Right cardiac atrium (tissue), 5 donors: Measurements from ENCODE around the gene PTBP3. TPM values are rescaled to one million over a fixed set of nuclear protein-coding genes. Genes with fewer than 3 reads are reported as not detected.
"Not testable (repeated sequence)": the region's sequence is repeated elsewhere in the genome, so short reads cannot be mapped to it uniquely, and the experiment has no call there.

Experiments
- ATAC-seq, 2 donors: fragments of 200-7000 bp; cut with Tn5 transposase; one replicate each; pipeline versions ENCODE4 v1.8.0 to v1.9.1; 2020; ENCODE audit warnings: moderate library complexity in 2 of 2, mild to moderate bottlenecking in 1 of 2
- DNase-seq, 3 donors: peaks; one replicate each; pipeline ENCODE4 v3.0.0-alpha.2; 2020
- H3K27ac ChIP-seq: one replicate; pipeline ENCODE4 v1.5.1; 2013; ENCODE audit warnings: mild to moderate bottlenecking, low read length, control low read depth, moderate library complexity
- H3K27me3 ChIP-seq: one replicate; pipeline ENCODE4 v1.6.1; 2013; ENCODE audit not compliant: control insufficient read depth, insufficient read depth
- H3K4me1 ChIP-seq: one replicate; pipeline ENCODE4 v1.6.1; 2013; ENCODE audit warnings: low read length; ENCODE audit not compliant: control insufficient read depth, insufficient read depth
- H3K4me3 ChIP-seq: one replicate; pipeline ENCODE4 v1.5.1; 2013; ENCODE audit warnings: low read length, control low read depth
- H3K9me3 ChIP-seq: one replicate; pipeline ENCODE4 v1.6.1; 2013; ENCODE audit warnings: low read length; ENCODE audit not compliant: control insufficient read depth
- WGBS: extraction: QIAGEN DNeasy Blood & Tissue Kit; methylation state at CpG from one replicate; pipeline ENCODE4 v1.1.7; 2013; 5-methylcytosine and 5-hydroxymethylcytosine counted together
- intact Hi-C, 4 donors: fragments of 100-400 bp; cut with DNase I; formaldehyde crosslinking; loops; one replicate each; pipeline versions ENCODE4 v1.11.0 to v1.14.0; 2022 to 2023
- polyA plus RNA-seq: library from polyadenylated mRNA; stranded (reverse); fragments of 200-250 nt; gene quantifications from one replicate; pipeline ENCODE4 v1.2.3, GENCODE V29; 2013
- total RNA-seq, 4 donors: library from RNA; stranded (reverse); fragmentation: NEBNext Ultra II Directional; extraction: Animal tissue kit (Norgen Biotek cat#: 25700); gene quantifications; one replicate each; pipeline ENCODE4 v1.2.1, GENCODE V29; 2021
- donor health status: healthy with polysubstance abuse.
- donor health status: DM: no; HTN: yes; CAD: no.
- donor health status: DM: no; HTN: no; CAD: no.
- donor health status: DM: no; HTN: yes; CAD: no; lungs with severe emphysema.
- donor health status: DM: yes; HTN: yes; CAD: no.

The PTBP3 gene
- total and polyA plus RNA-seq, 5 donors: 4.4 to 19.6 (median 17.0) TPM

DNA sequence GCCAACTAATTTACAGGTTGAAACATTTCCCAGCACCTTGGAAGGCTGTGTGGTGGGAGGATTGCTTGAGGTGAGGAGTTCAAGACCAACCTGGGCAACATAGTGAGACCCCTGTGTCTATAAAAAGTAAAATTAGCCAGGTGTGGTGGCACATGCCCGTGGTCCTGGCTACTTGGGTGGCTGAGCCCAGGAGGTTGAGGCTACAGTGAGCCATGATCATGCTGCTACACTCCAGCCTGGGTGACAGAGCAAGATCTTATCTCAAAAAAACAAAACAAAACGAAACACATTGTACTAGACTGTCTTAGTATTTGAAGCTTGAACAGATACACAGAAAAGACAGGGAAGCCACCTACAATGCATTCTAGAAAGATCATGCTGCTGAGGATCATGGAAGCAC is 43.7 kb upstream of the PTBP3 start:
- DNase-seq: no peak
- peaks cover 3% of the 10 kb centered on the region for H3K4me1 ChIP-seq
- no peaks in the 10 kb centered on the region for H3K9me3 ChIP-seq
- no peak overlapping the region for H3K4me3 ChIP-seq
- H3K27ac ChIP-seq: no peak overlapping the region
- no peak for ATAC-seq
- H3K27me3 ChIP-seq: no peaks in the 10 kb centered on the region
- WGBS: 46% methylated on average over 2 of the region's 2 CpGs
- intact Hi-C loops: no loop called here

DNA sequence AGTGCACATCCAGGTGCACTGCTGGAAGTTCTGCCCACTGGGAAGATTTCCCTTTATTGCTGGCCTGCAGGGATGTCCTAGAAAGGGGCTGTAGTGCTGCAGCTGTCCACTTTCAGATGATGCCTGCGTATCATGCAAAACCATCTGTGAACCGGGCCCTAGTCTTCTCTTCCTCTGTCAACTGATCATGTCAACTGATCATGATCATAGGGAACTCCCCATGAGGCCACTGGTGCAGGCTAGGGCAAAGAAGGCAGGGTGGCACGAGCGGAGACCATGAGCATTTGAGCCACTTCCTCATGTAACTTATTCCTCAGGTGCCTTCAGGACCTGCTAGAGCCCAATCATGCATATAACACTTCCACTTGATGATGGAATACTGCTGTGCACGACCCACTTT is 41.9 kb upstream of the PTBP3 start:
- H3K27me3 ChIP-seq: no peaks in the 10 kb centered on the region
- intact Hi-C loops: no loop called here
- H3K4me3 ChIP-seq: no peak overlapping the region
- peaks cover 3% of the 10 kb centered on the region for H3K4me1 ChIP-seq
- 92% methylated on average over 5 of the region's 5 CpGs for WGBS
- ATAC-seq: no peak
- no peaks in the 10 kb centered on the region for H3K9me3 ChIP-seq
- H3K27ac ChIP-seq: no peak overlapping the region
- DNase-seq: no peak

DNA sequence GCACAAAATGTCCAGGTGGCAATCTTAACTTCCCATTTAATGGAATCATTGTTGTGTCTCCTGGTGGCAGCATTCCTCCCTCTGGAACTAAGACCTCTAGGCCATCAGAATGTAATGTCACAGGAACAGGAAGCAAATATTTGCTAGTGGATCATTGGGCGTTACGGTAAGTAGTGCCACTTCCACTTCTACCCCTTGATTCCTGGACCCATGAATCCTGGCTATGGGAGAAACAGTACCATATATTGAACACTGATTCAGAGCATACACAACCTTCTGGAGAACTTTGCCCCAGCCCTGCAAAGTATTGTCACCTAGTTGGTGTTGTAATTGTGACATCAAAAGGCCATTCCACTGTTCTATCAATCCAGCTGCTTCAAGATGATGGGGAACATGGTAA is 40.8 kb upstream of the PTBP3 start:
- H3K4me1 ChIP-seq, DNase-seq, H3K27me3 ChIP-seq, ATAC-seq, H3K27ac ChIP-seq, intact Hi-C loops, H3K9me3 ChIP-seq, H3K4me3 ChIP-seq: not testable (repeated sequence)
- WGBS: 96% methylated on average over 2 of the region's 2 CpGs

DNA sequence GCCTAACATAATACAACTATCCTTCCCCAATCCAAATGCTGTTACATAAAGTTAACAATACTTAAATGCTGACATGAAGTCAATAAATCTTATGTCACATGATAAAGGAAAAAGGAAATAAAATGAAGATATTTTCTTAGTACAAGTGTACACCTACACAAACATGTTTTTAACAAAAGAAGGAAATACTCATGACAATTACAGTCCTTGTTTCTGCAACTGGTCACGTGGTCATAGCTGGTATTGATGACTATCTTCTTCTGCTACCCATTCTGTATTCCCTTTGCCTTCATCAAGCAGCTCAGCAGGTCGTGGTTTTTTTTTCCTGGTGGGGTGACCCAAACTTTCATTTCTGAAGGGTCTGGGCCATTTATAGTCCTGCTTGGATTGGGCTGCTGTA is 40.2 kb upstream of the PTBP3 start:
- H3K27me3 ChIP-seq, intact Hi-C loops, H3K27ac ChIP-seq, H3K9me3 ChIP-seq, H3K4me1 ChIP-seq, DNase-seq, ATAC-seq, H3K4me3 ChIP-seq: not testable (repeated sequence)
- 83% methylated on average over 2 of the region's 2 CpGs for WGBS

DNA sequence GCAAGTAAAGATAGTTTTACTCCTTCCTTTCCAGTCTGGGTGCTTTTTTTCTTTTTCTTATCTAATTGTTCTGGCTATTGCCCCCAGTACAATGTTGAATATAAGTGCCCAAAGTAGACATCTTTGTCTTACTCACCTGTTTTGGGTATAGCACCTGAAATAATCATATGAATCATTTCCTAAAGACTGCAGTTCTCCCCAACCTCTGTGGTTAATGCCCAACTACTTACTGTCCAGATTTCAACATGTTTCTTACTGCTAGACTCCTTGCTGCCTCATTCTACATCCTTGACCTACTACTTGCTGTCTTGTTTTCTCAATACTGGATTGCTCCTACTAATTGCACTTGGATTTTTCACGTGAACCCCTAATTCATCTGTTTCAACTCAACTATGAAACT is 37.6 kb upstream of the PTBP3 start:
- Histone ChIP-seq H3K4me3 (no peak overlapping the region), H3K27ac (no peak overlapping the region), H3K27me3 (no peaks in the 10 kb centered on the region), H3K4me1 (no peaks in the 10 kb centered on the region), H3K9me3 (no peaks in the 10 kb centered on the region)
- ATAC-seq (no peak), DNase-seq (no peak)
- 95% methylated on average over 1 of the region's 1 CpG for WGBS
- intact Hi-C loops: no loop called here

DNA sequence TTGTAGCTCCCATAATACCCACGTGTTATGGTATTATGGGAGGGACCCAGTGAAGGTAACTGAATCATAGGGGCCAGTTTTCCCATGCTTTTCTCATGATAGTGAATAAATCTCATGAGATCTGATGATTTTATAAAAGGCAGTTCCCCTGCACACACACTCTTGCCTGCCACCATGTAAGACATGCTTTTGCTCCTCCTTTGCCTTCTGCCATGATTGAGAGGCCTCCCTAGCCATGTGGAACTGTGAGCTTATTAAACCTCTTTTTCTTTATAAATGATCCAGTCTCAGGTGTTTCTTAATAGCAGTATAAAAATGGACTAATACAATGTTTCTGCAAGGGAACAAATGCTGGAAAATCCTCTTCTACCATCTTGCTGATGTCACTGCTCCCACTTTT is 36.4 kb upstream of the PTBP3 start:
- no peaks in the 10 kb centered on the region for H3K9me3 ChIP-seq
- intact Hi-C loops: loop anchor here in 1 of 4 donors (10.0 kb wide), 1 partner anchor 615 kb away; no protein-coding TSS in a partner anchor
- no peak overlapping the region for H3K27ac ChIP-seq
- no peak for ATAC-seq
- no peaks in the 10 kb centered on the region for H3K27me3 ChIP-seq
- no peaks in the 10 kb centered on the region for H3K4me1 ChIP-seq
- H3K4me3 ChIP-seq: no peak overlapping the region
- 95% methylated on average over 1 of the region's 1 CpG for WGBS
- no peak for DNase-seq

DNA sequence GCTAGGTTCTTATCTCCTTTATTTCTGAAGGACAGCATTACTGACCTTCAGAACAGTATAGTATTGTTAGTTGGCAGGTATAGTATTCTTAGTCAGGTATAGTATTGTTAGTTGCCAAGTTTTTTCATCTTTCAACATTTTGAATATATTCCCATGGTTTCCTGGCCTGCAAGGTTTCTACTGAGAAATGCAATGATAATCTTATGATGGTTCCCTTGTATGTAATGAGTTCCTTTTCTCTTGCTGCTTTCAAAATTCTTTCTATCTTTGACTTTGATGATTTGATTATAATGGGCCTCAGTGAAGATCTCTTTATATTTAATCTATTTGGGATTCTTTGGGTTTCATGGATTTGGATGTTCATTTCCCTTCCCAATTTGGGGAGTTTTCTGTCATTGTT is 34.0 kb upstream of the PTBP3 start:
- H3K27ac ChIP-seq: no peak overlapping the region
- ATAC-seq (no peak), DNase-seq (no peak)
- no peaks in the 10 kb centered on the region for H3K27me3 ChIP-seq
- no peak overlapping the region for H3K4me3 ChIP-seq
- intact Hi-C loops: loop anchor here in 1 of 4 donors (10.0 kb wide), 1 partner anchor 613 kb away; no protein-coding TSS in a partner anchor
- H3K4me1 ChIP-seq: no peaks in the 10 kb centered on the region
- no peaks in the 10 kb centered on the region for H3K9me3 ChIP-seq

DNA sequence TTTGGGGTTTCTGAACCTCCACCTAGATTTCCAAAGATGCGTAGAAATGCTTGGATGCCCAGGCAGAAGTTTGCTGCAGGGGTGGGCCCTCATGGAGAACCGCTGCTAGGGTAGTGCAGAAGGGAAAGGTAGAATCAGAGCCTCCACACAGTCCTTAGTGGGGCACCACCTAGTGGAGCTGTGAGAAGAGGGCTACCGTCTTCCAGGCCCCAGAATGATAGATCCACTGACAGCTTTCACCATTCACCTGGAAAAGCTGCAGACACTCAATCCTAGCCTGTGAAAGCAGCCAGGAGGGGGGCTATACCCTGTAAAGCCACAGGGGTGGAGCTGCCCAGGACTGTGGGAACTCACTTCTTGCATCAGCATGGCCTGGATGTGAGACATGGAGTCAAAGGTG is 33.2 kb upstream of the PTBP3 start:
- 86% methylated on average over 3 of the region's 3 CpGs for WGBS
- ATAC-seq (no peak), DNase-seq (no peak)
- H3K27me3 ChIP-seq: no peaks in the 10 kb centered on the region
- H3K9me3 ChIP-seq: no peaks in the 10 kb centered on the region
- intact Hi-C loops: loop anchor here in 1 of 4 donors (10.0 kb wide), 1 partner anchor 612 kb away; no protein-coding TSS in a partner anchor
- H3K4me1 ChIP-seq: no peaks in the 10 kb centered on the region
- H3K4me3 ChIP-seq: no peak overlapping the region
- no peak overlapping the region for H3K27ac ChIP-seq

DNA sequence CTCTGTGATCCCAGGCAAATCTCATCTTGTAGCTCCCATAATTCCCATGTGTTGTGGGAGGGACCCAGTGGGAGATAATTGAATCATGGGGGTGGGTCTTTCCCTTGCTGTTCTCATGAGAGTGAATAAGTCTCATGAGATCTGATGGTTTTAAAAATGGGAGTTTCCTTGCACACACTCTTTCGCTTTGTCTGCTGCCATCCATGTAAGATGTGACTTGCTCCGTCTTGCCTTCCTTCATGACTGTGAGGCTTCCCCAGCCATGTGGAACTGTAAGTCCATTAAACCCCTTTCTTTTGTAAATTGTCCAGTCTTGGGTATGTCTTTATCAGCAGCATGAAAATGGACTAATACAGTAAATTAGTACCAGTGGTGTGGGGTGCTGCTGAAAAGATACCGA is 31.8 kb upstream of the PTBP3 start:
- not testable (repeated sequence) for DNase-seq

DNA sequence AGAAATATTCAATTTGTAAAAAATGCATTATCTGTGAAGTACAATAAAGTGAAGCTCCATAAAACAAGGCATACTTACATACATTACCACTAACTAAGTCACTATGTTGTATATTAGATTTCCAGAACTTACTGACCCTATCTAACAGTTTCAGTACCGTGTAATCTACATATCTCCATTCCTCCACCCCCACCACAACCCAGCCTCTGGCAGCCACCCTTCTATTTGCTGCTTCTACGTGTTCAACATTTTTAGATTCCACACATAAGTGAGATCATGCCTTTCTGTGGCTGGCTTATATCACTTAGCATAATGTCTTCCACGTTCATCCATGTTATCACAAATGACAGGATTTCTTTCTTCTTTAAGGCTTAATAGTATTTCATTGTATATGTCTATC is 31.3 kb upstream of the PTBP3 start:
- Histone ChIP-seq H3K4me1 (no peaks in the 10 kb centered on the region), H3K27ac (no peak overlapping the region), H3K27me3 (no peaks in the 10 kb centered on the region), H3K9me3 (no peaks in the 10 kb centered on the region), H3K4me3 (no peak overlapping the region)
- intact Hi-C loops: loop anchor here in 3 of 4 donors (5.0 to 10.0 kb wide), 3 partner anchors 267 to 610 kb away; no protein-coding TSS in a partner anchor
- 60% methylated on average over 3 of the region's 3 CpGs for WGBS
- ATAC-seq (no peak), DNase-seq (no peak)

More for the DNA sequence above, 31.8 kb upstream of the PTBP3 start:
- intact Hi-C loops: loop anchor here in 1 of 4 donors (10.0 kb wide), 1 partner anchor 610 kb away; no protein-coding TSS in a partner anchor
- not testable (repeated sequence) for H3K9me3 ChIP-seq, H3K4me3 ChIP-seq, ATAC-seq, H3K27me3 ChIP-seq, H3K27ac ChIP-seq, H3K4me1 ChIP-seq
- WGBS: 98% methylated on average over 3 of the region's 3 CpGs

DNA sequence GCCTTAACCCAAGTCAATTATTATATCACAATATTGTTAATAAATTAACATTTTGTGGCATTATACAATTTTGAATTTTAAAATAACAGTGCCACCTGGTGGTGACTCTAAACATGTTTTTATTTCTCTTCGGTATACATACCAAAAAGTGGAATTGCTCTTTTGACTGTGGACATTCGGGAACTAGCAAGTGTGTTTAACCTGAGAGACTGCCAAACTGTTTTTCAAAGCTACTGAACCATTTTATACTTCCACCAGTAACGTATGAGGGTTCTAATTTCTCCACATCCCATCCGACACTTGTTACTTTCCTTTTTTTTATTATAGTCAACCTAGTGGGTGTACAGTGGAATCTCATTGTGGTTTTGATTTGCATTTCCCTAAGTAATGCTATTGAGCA is 28.2 kb upstream of the PTBP3 start:
- Histone ChIP-seq H3K27ac (no peak overlapping the region), H3K27me3 (no peaks in the 10 kb centered on the region), H3K9me3 (no peaks in the 10 kb centered on the region), H3K4me3 (no peak overlapping the region), H3K4me1 (no peaks in the 10 kb centered on the region)
- DNase-seq: no peak
- ATAC-seq: peak in 1 of 2 donors; percentile 43
- intact Hi-C loops: loop anchor here in 3 of 4 donors (5.0 to 10.0 kb wide), 3 partner anchors 264 to 607 kb away; no protein-coding TSS in a partner anchor
- 22% methylated on average over 4 of the region's 4 CpGs for WGBS
